ENCODE data around the gene SNX1.
A peak's percentile ranks its signal among the peaks of the same experiment; 100 is the strongest.

Gene SNX1

GRCh38 chr15:64146885-64147681 lies 51.3 kb downstream of the SNX1 start:
- no peak for DNase-seq

- DNase-seq: no peak
Measured at GRCh38 chr15:64148168-64148567, 52.4 kb downstream of the SNX1 start.

- DNase-seq: no peak
Measured at GRCh38 chr15:64148581-64148980, 52.8 kb downstream of the SNX1 start.

GRCh38 chr15:64149424-64149823 lies 53.6 kb downstream of the SNX1 start:
- peak in 1 of 2 experiments; percentile 15 for DNase-seq

- no peak for DNase-seq
Measured at GRCh38 chr15:64149893-64150578, 54.3 kb downstream of the SNX1 start.

- DNase-seq: peak in 1 of 2 experiments; percentile 39
Measured at GRCh38 chr15:64151727-64152506, 56.1 kb downstream of the SNX1 start, which contains the start of gene SNX22. Gene SNX22 (plus strand): TSS chr15:64151731. CDS start chr15:64151776, 45 bp downstream.

- no peak for DNase-seq
Measured at GRCh38 chr15:64152507-64153387, 57.0 kb downstream of the SNX1 start.

GRCh38 chr15:64153480-64154367 lies 57.9 kb downstream of the SNX1 start:
- peak; percentile 84 to 87 for DNase-seq

- no peak for DNase-seq
Measured at GRCh38 chr15:64155802-64156651, 60.2 kb downstream of the SNX1 start.

- no peak for DNase-seq
Measured at GRCh38 chr15:64156652-64157331, 61.0 kb downstream of the SNX1 start.

GRCh38 chr15:64157599-64158125 lies 61.9 kb downstream of the SNX1 start:
- DNase-seq: no peak

GRCh38 chr15:64158363-64159134 lies 62.8 kb downstream of the SNX1 start:
- no peak for DNase-seq

GRCh38 chr15:64161688-64162477 lies 66.1 kb downstream of the SNX1 start:
- DNase-seq: no peak

- DNase-seq: no peak
Measured at GRCh38 chr15:64162478-64162868, 66.7 kb downstream of the SNX1 start.

GRCh38 chr15:64162869-64163658 lies 67.3 kb downstream of the SNX1 start, which contains the start of gene PPIB:
Gene PPIB (minus strand): TSS chr15:64163022. CDS start chr15:64162986, 36 bp downstream.
- DNase-seq: peak; percentile 93 to 95

- peak; percentile 25 to 29 for DNase-seq
Measured at GRCh38 chr15:64163659-64164362, 68.0 kb downstream of the SNX1 start.
